Fibroblast of pulmonary artery (primary cell): ENCODE results near the gene MLX.

ENCODE experiments used
- DNase-seq: peaks from one replicate; pipeline ENCODE4 v3.0.0-alpha.2; 2010; ENCODE audit warnings: low read depth
- H3K4me3 ChIP-seq: replicated peaks from 2 replicates; pipeline ENCODE4 v1.5.1; 2011; ENCODE audit warnings: low read depth, mild to moderate bottlenecking, control low read depth, low read length, moderate library complexity
- CTCF ChIP-seq: IDR thresholded peaks from 2 replicates; pipeline ENCODE4 v1.5.1; 2011; ENCODE audit warnings: mild to moderate bottlenecking, control low read depth, low read length, inconsistent platforms; ENCODE audit errors: missing control alignments

Gene MLX

GRCh38 chr17:42579794-42580551, 13.1 kb downstream of the MLX start:
- H3K4me3 ChIP-seq = no peak overlapping the region
- no peak for DNase-seq
- no peak for TF ChIP-seq CTCF

GRCh38 chr17:42581744-42582270, 14.9 kb downstream of the MLX start:
- no peak for TF ChIP-seq CTCF
- H3K4me3 ChIP-seq = no peak overlapping the region
- no peak for DNase-seq

- no peak overlapping the region for H3K4me3 ChIP-seq
- no peak for TF ChIP-seq CTCF
- no peak for DNase-seq
These were observed 18.0 kb downstream of the MLX start for GRCh38 chr17:42584880-42585279.

GRCh38 chr17:42585353-42585752, 18.5 kb downstream of the MLX start:
- TF ChIP-seq CTCF = no peak
- DNase-seq = peak; percentile 36
- no peak overlapping the region for H3K4me3 ChIP-seq

GRCh38 chr17:42586514-42587230, 19.8 kb downstream of the MLX start:
- DNase-seq = no peak
- no peak for TF ChIP-seq CTCF
- no peak overlapping the region for H3K4me3 ChIP-seq

- no peak for TF ChIP-seq CTCF
- H3K4me3 ChIP-seq = no peak overlapping the region
These were observed 24.0 kb downstream of the MLX start for GRCh38 chr17:42590886-42591285.

GRCh38 chr17:42591411-42591810, 24.5 kb downstream of the MLX start:
- DNase-seq = no peak
- no peak overlapping the region for H3K4me3 ChIP-seq
- no peak for TF ChIP-seq CTCF

More at GRCh38 chr17:42590886-42591285, 24.0 kb downstream of the MLX start:
- no peak for DNase-seq
